Brain microvascular endothelial cell (primary cell): ENCODE data around the gene MDM1.

Experiments
- DNase-seq: peaks from one replicate; pipeline ENCODE4 v3.0.0-alpha.2; 2020
- H3K27ac ChIP-seq: fragments of 250-450 bp; sonication (Bioruptor Pico); 2 replicates; pipeline ENCODE4 v1.5.1; 2020; ENCODE audit warnings: mild to moderate bottlenecking, moderate library complexity
- H3K27me3 ChIP-seq: fragments of 250-450 bp; sonication (Bioruptor Pico); replicated peaks from 2 replicates; pipeline ENCODE4 v1.5.1; 2020; ENCODE audit warnings: mild to moderate bottlenecking
- H3K36me3 ChIP-seq: fragments of 250-450 bp; sonication (Bioruptor Pico); replicated peaks from 2 replicates; pipeline ENCODE4 v1.5.1; 2020; ENCODE audit warnings: mild to moderate bottlenecking
- H3K4me3 ChIP-seq: 2 replicates; pipeline ENCODE4 v1.5.1; 2011; ENCODE audit warnings: low read depth, mild to moderate bottlenecking, control low read depth, low read length, moderate library complexity
- CTCF ChIP-seq: IDR thresholded peaks from 2 replicates; pipeline ENCODE4 v1.5.1; 2011; ENCODE audit warnings: low read depth, mild to moderate bottlenecking, moderate library complexity, low read length, control low read depth, inconsistent platforms; ENCODE audit errors: missing control alignments
- in situ Hi-C: cut with HindIII; loops from 2 replicates; pipeline ENCODE4 v1.10.0; 2017; ENCODE audit warnings: low sequenced_read_pairs, low pct_ligation_motif_present

MDM1 gene

GRCh38 chr12:68286396-68286795 lies 45.8 kb downstream of the MDM1 start:
- DNase-seq, result no peak
- H3K27ac ChIP-seq, result no peak overlapping the region
- H3K27me3 ChIP-seq, result no peaks in the 10 kb centered on the region
- no peaks in the 10 kb centered on the region for H3K36me3 ChIP-seq
- in situ Hi-C loops, result no loop called here
- TF ChIP-seq CTCF, result no peak
- no peak overlapping the region for H3K4me3 ChIP-seq

GRCh38 chr12:68285541-68285940 lies 46.6 kb downstream of the MDM1 start:
- Histone ChIP-seq H3K27me3 (no peaks in the 10 kb centered on the region), H3K4me3 (no peak overlapping the region), H3K36me3 (no peaks in the 10 kb centered on the region), H3K27ac (no peak overlapping the region)
- no peak for TF ChIP-seq CTCF
- in situ Hi-C loops, result no loop called here
- no peak for DNase-seq

- in situ Hi-C loops, result no loop called here
- no peak for DNase-seq
- Histone ChIP-seq H3K4me3 (no peak overlapping the region), H3K27ac (no peak overlapping the region), H3K27me3 (no peaks in the 10 kb centered on the region), H3K36me3 (no peaks in the 10 kb centered on the region)
- no peak for TF ChIP-seq CTCF
These were observed 50.7 kb downstream of the MDM1 start for GRCh38 chr12:68281322-68282077.

- no peak for TF ChIP-seq CTCF
- H3K27ac ChIP-seq, result no peak overlapping the region
- in situ Hi-C loops, result no loop called here
- H3K36me3 ChIP-seq, result no peaks in the 10 kb centered on the region
- DNase-seq, result no peak
- H3K4me3 ChIP-seq, result no peak overlapping the region
- H3K27me3 ChIP-seq, result no peaks in the 10 kb centered on the region
These were observed 51.9 kb downstream of the MDM1 start for GRCh38 chr12:68280240-68280639.

- peak; percentile 75 for DNase-seq
- in situ Hi-C loops, result no loop called here
- Histone ChIP-seq H3K36me3 (no peaks in the 10 kb centered on the region), H3K27me3 (no peaks in the 10 kb centered on the region), H3K4me3 (no peak overlapping the region), H3K27ac (peak overlapping the region; percentile 62)
- no peak for TF ChIP-seq CTCF
These were observed 52.7 kb downstream of the MDM1 start for GRCh38 chr12:68279227-68280054.
